ENCODE data around the gene KAT6B. TPM values are rescaled to one million over a fixed set of nuclear protein-coding genes. Genes with fewer than 3 reads are reported as not detected.

The KAT6B gene
- total and polyA plus RNA-seq, 2 of the 8 experiments (the other 6 are each of a cell fraction or from before 2014, with no cell fraction given) = 7.3 to 30.8 TPM

GRCh38 chr10:74930965-74931364, 104.6 kb downstream of the KAT6B start (continued):
- TF ChIP-seq CBX5 (IDR thresholded peaks at IDR 0.05; ENCODE audit: low read depth, low read length) = no peak

All from H1 (cell line).